T-helper 9 cell (primary cell): ENCODE data around the gene ORC3.
"Not testable (repeated sequence)": the region's sequence is repeated elsewhere in the genome, so short reads cannot be mapped to it uniquely, and the experiment has no call there.

Experiments used
- DNase-seq: peaks from one replicate; pipeline ENCODE4 v3.0.0-alpha.2; 2020

ORC3 gene

DNA sequence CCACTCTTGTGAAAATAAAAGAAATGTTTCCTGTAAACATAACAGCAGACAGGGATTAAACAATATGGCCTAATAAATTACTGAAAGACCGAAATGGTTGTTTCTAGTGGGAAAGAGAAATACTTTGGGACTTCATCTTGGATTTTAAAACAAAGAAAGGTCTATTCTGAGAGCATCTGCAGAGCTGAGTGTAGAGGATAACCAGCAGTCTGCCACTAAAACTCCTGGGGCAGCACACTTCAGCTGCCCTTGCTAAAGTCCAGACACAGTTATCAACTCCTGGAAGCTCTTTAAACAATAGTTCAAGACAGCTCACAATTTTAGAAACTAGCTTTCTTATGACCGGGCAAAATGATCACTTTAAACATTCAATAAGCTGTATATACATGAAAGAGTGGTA is 73.5 kb downstream of the ORC3 start:
- DNase-seq: no peak

DNA sequence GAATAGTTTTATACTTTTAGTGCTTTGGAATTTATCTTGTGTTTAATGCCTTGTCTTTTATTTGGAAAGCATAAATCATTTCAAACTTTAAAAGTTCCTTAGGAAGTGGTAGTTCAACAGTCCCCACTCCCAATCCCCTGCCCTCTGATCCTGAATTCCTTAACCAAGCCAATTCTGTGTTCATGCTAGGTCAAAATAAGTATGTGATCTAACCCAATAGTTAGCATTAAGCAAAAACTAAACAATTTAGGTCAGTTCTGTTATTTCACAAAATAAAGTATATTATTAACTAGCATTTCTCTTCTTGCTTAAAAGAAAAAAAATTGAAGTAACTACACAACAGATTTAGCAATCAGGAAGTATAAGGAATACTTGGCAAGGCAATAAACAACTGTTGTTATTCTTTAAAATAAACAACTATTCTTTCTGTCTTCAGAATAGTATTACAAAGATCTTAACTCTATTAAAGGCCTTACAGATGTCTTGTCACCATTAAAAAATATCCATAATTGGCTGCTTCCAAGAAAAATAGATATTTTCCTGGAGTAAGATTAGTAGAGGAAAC is 75.1 kb downstream of the ORC3 start:
- DNase-seq: no peak

DNA sequence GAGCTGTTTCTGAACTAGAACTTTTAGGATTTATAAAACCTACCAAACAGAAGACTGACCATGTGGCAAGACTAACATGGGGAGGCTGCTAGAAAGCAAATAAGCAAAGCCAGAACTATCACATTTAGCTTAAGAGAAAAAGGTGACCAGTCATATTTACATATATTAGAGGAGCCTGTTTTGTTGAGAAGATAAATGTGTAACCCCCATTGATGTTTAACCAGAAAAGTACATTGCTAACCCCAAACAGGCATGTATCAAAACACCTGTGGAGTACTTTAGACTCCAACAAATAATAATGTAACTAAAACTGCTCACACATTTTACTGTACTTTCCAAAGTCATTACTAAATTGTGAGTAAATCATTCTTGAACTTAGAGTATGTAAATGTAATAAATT is 77.1 kb downstream of the ORC3 start:
- no peak for DNase-seq

DNA sequence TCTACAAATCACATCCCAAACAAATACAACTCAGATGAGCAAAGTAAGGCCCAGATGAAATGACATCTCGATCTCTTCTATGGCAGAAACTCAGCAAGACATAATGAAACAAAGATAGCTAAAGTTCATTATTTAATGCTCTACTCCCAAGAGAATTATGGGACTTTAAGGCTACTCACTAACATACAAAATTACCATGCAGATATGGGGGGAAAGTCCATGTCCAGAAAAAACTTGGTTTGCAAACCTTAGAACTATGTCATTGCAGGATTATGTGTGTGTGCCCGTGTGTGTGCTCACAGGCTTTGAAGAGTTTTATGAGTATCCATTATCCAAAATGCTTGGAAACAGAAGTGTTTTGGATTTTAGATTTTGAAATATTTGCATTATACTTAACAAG is 78.1 kb downstream of the ORC3 start:
- no peak for DNase-seq

DNA sequence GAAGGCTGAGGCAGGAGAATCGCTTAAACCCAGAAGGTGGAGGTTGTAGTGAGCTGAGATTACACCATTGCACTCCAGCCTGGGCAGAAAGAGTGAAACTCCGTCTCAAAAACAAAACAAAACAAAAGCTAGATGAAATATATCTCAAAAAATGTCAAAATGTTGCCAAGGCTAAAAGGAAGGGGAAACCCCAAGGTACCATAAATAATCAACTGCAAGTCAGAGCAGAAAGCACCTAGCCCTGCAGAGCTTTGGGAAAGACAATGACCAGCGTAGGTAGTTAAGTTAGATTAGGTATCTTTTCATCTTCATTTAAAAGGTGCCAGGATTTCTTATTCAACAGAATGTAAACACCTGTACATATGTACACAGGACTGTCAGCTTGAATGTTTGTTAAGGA is 79.1 kb downstream of the ORC3 start:
- no peak for DNase-seq

DNA sequence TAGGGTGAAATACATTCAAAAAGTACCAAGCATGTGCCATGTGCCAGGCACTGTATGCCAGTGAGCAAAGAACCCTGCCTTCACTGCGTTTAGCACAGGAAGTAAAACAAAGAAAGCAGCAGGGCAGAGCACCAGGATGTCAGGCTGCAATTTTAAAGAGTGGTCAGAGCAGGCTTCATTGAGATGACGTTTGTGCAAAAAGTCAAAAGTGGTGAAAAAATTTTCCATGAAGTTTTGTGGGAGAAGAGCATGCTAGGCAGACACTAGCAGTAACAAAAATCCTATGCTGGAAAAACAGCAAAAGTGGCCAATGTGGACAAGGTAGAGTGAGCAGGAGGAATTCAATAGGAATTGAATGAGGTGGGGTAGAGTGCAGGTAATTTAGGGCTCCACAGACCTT is 80.8 kb downstream of the ORC3 start:
- DNase-seq: no peak

DNA sequence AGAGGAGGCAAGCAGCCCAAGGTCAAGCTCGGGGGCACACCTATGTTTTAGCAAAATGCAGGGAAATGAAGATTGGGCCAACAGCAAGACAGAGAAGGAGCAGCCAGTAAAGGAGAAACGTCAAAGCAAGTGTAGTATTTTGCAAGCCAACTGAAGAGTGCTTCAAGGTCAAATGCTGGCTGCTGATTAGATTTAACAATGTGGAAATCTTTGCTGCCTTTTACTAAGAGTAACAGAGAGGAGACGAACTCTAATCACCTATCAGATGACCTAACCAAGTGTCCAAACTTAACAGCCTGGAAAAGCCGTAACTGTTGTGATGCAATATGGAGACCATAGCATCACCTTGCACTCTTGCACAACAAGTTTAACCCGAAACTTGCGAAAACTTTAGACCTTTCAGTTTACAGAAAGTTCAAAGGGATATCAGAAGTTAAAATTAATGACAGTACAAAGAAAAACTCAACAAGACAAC is 81.7 kb downstream of the ORC3 start:
- no peak for DNase-seq

DNA sequence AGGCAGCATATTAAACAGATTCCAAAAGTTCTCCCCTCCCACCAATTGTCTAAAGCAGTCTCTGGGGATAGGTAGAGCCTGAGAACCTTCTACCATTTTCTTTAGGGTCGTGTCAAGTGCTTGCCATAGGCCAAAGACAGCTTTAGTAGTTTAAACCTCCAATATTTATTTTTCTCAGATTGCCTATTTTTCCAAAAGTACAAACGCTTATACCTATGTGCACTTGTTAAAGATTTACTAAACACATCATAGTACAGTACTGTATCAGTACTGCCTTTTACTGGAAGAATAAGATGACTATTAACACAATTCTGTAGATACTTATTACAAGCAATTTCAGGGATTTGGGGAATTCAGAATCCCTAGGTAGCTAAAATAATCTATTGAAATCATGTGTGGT is 82.7 kb downstream of the ORC3 start:
- no peak for DNase-seq

DNA sequence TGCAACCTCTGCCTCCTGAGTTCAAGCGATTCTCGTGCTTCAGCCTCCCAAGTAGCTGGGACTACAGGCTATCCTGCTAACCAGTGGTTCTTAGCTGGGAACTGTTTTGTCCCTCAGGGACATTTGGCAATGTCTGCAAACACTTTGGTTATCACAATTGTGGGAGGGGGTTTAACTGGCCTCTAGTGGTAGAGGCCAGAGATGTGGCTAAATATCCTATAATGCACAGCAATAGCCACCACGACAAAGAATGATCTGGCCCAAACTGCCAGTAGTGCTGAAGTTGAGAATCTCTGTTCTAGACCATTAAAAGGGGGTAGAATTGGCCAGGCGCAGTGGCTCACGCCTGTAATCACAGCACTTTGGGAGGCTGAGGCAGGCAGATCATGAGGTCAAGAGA is 83.3 kb downstream of the ORC3 start:
- no peak for DNase-seq

DNA sequence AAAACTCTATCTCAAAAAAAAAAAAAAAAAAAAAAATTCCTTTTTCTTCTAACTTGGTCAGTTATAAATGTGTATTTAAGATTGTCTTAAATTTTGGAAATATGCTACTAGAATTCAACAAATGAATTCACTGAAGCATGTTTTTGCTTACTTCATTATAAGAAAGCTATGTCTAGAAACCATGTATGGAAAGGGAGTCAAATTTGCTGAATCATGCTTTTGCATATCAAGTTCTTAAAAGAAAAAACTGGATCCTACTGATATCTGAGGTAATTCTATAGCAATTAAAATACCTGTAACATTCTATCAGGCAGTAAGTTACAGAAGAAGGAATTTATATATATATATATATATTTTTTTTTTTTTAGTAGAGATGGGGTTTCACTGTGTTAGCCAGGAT is 84.4 kb downstream of the ORC3 start:
- DNase-seq: no peak

DNA sequence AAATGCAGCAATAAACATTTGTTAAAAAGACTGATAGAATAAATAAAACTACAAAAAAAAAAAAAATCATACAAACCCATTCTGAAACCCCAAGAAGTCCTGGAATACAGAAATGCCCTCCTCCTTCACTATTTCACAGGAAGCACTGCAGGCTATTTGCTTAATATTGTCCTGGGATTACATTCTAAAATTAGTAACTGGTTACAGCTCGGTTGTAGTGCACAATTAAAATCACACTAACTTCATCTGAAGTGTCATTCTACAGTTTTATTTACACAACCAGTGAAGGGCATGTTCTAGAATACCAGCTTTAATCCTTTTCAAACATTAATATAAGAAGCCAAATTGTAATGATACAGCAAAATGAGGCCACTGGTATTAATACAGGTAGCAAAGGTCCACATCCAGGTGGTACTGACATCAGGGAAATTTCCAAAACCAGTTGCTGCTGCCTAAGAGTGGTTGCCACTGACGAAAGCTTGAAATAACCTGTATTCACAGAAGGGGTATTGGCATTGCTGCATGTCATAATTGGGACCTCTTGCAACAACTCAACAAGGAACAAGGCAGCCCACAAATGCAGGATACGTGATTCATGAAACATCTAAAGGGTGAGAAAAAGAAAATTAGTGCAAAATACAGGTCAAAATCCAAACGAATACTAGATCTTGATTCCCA is 85.2 kb downstream of the ORC3 start:
- DNase-seq: no peak

DNA sequence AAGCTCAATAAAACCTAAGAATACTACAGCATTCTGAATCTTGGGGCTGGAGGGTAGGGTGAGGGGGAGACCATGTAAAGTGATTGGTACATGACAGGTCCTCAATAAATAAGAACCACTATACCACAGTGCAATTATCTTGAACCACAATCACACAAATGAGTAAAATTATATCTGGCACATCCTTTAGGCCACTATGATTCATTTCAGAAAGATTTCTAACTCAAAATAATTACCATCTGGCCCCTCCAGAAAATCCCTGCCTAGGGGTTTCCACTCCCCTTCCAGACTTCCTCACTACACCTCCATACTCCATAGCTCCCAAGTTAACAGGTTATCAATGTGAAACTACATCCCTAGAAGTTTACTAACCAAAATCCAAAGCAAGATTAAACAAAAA is 92.4 kb downstream of the ORC3 start:
- DNase-seq: no peak

DNA sequence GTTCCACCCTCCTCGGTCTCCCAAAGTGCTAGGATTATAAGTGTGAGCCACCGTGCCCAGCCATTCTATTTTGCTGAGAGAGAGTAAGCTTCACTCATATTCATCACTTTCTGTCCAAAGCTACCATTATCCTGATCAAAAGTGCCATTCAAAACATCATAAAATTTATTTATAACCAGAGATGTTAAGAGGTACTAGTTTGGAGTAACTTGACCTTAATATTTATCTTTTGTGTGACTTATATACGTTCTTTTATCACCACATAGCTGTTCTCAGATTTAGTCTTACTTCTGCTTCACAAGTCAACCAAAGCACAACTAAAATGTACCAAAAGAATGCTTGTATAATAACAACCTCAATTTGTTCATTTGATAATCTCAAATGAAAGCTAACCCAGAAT is 94.0 kb downstream of the ORC3 start:
- no peak for DNase-seq

DNA sequence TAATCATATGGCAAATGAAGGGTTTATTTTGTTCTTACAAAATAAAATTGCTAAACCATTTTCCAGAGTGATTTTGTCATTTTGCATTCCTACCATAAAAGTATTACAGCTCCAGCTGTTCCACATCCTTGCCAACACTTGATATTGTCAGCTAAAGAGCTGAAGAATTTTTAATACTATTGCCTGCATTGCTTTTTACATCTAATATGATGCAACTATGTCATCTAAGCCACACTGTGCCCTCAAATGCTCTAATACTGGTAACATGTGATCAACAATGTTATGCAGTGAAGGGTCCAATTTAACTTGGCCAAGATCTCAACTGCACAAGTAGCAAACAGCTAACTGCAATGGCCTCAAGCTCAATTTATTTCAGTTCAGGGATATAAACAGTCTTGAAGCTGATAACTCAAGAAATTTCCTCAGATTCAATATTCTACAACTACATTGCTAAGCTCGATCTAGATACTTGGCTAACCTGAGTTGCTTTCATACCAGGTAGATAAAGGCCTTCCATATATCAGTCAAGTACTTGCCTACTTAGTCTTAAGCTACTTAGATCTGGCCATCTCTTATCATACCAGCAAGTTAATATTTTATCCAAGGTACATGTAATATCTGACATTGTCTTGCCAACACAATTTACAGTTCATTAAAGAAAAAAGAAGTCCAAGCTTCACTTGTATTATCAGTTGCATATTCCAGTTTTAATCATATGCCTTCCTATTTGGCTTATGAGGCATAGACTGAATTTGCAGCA is 95.1 kb downstream of the ORC3 start:
- DNase-seq: no peak

DNA sequence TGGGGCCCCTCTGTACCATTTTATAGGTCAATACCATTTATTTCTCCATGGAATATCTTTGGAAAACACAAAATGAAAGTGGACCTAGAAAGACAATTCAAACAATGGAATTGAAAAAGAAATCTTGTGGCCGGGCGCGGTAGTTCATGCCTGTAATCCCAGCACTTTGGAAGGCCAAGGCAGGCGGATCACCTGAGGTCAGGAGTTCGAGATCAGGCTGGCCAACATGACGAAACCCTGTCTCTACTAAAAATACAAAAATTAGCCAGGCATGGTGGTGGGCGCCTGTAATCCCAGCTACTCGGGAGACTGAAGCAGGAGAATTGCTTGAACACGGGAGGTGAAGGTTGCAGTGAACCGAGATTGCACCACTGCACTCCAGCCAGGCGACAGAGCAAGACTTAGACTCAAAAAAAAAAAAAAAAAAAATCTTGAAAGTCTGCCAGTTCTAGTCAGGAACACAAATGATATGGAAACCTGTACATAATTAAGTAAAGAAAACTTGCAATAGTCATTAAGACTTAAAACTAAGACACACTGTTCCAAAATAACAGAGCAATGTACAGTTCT is 96.8 kb downstream of the ORC3 start:
- DNase-seq: not testable (repeated sequence)

DNA sequence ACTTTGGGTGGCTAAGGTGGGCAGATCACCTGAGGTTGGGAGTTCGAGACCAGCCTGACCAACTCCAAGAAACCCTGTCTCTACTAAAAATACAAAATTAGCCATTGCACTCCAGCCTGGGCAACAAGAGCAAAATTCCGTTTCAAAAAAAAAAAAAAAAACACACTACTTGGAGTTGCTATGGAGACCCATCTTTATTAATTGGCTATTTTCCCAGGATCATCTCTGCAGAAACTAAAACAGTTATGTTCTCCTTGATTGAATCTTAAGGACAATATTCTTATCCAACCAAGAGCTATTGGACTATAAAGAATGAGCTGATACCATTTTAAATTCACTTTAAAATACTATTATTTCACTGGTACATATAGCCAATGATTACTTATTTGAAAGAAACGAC is 97.4 kb downstream of the ORC3 start:
- DNase-seq: no peak

DNA sequence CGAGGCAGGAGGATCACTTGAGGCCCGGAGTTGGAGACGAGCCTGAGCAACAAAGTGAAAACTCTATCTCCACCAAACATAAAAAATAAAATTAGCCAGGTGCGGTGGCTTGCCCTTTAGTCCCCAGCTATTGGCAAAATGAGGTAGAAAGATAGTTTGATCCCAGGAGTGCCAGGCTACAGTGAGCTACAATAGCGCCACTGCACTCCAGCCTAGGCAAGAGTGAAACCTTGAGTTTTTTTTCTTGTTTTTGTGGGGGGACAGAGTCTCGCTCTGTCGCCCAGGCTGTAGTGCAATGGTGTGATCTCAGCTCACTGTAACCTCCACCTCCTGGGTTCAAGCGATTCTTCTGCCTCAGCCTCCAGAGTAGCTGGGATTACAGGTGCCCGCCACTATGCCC is 98.0 kb downstream of the ORC3 start:
- DNase-seq: not testable (repeated sequence)

DNA sequence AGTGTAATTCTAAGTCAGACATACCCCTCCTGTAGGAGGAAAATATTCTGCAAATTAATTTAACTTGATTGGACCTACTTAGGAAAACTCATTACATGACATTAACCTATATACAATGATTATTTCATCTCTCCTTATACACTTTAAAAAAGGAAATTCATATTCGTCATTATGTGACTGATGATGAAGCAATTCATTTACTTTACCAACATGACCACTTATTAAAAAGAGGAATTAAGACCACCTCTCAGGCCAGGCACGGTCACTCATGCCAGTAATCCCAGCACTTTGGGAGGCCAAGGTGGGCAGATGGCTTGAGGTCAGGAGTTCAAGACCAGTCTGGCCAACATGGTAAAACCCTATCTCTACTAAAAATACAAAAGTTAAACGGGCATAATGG is 100.5 kb downstream of the ORC3 start:
- DNase-seq: no peak

DNA sequence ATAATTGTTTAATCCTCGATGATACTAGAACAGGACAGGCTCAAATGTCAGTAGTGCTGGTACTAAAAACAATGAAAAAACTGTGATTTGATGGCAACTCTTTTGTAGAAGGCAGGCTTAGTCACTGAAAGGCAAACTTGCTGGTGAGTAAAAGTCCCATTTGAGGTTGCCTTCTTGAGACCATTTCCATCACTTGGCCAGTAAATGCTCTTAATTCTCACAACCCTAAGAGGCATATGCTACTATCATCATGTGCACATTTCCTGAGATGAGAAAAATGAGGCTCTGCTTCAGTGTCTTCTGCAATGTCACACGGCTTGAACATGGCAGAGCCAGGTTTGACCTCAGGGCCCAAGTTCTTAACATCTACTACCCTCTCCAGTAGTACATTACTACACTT is 102.2 kb downstream of the ORC3 start:
- no peak for DNase-seq

DNA sequence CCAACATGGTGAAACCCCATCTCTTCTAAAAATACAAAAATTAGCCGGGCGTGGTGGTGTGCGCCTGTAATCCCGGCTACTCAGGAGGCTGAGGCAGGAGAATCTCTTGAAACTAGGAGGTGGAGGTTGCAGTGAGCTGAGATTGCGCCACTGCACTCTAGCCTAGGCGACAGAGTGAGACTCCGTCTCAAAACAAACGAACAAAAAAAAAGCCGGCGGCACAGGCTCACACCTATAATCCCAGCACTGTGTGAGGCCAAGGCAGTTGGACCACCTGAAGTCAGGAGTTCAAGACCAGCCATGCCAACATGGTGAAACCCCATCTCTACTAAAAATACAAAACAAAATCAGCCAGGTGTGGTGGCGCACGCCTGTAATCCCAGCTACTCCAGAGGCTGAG is 106.9 kb downstream of the ORC3 start:
- not testable (repeated sequence) for DNase-seq

DNA sequence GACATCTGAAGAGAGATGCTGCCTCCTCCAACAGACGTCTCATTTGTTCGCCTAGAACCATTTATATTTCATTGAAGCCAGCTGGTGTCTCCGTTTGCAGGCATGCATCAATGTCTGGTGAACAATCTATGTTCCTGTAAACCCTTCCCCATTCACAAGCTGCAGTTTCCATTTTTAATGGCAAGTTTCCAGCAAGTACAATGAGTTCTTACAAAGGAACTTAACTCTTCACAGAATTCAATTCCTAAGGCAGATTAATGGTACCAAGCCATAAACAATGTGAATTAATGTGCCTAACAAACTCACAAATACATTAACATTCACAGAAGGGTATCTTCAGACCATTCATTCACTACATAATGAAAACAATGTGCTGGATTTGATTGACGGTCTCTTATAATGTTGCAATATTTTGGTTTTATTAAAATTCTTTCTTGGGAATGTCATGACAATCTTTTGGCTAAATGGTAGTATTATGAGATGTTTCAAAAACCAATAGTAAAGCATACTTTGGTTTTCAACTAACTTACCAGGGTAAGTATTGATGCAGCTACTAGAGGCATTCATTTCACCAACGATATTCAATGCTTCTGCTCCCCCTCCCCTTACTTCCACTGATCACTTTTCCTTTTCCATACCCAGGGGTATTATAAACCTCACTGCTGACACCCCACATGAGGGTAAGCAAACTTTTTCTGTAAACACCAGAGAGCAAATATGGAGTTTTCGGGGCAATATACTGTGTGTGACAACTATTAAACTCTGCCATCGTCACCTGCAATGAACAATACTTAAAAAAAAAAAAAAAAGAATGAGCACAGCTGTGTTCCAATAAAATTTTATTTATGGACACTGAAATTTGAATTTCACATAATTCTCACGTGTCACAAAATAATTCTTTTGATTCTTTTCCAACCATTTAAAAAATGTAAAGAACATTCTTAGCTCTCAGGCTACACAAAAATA is 107.9 kb downstream of the ORC3 start:
- DNase-seq: no peak

DNA sequence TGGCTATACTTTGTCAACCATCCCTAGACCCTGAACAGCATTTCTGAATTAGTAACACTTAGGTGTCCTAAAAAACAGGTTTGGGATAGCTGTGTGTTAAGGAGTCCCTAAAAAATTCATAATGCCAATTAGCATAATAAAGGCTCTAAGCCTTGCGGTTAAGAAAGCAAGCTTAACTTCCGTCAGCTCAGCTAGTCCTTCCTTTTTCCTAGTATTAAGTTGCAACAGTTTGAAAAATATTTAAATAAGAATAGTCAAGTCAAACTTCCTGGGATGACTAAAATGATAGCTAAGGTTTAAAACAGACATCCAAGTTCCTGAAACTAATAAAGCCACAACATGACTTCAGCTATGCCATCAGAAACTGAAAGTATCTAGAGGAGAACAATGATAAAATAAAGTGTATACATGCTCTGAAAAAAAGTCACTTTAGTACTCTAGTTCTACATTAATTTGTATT is 108.6 kb downstream of the ORC3 start:
- no peak for DNase-seq

DNA sequence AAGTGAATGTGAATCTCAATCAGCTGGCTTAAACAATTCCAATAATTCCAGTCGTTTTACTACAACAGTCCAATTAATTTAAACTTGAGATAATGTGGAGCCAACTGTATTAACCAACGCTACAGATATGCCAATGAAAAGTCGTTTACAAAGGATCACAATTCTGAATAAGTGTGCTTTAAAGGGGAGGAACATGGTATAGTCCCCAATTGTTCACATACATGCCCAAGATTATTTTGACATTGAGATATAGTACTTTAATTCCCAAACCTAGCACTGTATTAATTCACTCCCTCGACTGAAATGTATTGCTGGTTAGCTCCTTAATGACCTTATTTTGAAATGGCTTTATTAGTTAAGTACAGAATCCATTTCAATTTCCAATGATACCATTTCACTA is 109.6 kb downstream of the ORC3 start:
- DNase-seq: no peak
